Measurements from ENCODE around the gene CDHR3. TPM values are rescaled to one million over a fixed set of nuclear protein-coding genes. Genes with fewer than 3 reads are reported as not detected.

The CDHR3 gene
- total RNA-seq, 1 donor from 2014 or later = 1.4 TPM

- Histone ChIP-seq H3K4me3 (no peak overlapping the region), H3K4me2 (no peak overlapping the region), H3K27ac (no peak overlapping the region), H2AFZ (replicated peaks) (no peak overlapping the region), H3K4me1 (no peaks in the 10 kb centered on the region), H3K36me3 (no peaks in the 10 kb centered on the region), H3K9me3 (ENCODE audit: low read depth) (no peaks in the 10 kb centered on the region), H3F3A (ENCODE audit: low read depth) (no peaks in the 10 kb centered on the region), H3K79me2 (ENCODE audit: low read depth) (no peaks in the 10 kb centered on the region), H3K9ac (no peak overlapping the region), H4K20me1 (ENCODE audit: low read depth) (no peaks in the 10 kb centered on the region), H3K27me3 (peaks cover 6% of the 10 kb centered on the region)
- Mint-ChIP-seq H3K27me3 (ENCODE audit: insufficient read depth, low read depth) (peaks cover 3% of the 10 kb centered on the region), H3K36me3 (no peaks in the 10 kb centered on the region), H3K4me3 (no peak overlapping the region), H3K9me3 (no peaks in the 10 kb centered on the region), H3K27ac (no peak overlapping the region), H3K4me1 (peaks cover 14% of the 10 kb centered on the region)
- no peak for DNase-seq (ENCODE audit: low spot score)
- TF ChIP-seq EZH2 (IDR thresholded peaks at IDR 0.05) (no peak), EZH2phosphoT487 (IDR thresholded peaks at IDR 0.05) (no peak), CTCF (IDR thresholded peaks at IDR 0.05) (no peak)
Observed at GRCh38 chr7:106038289-106038688, 75.2 kb downstream of the CDHR3 start.

- H3K9me3 Mint-ChIP-seq = no peaks in the 10 kb centered on the region
- no peak overlapping the region for H3K4me3 Mint-ChIP-seq
- H3K36me3 Mint-ChIP-seq = no peaks in the 10 kb centered on the region
- no peak overlapping the region for H3K27ac Mint-ChIP-seq
- peaks cover 2% of the 10 kb centered on the region for H3K27me3 Mint-ChIP-seq (ENCODE audit: insufficient read depth, low read depth)
- no peak overlapping the region for H3K4me3 ChIP-seq
- no peaks in the 10 kb centered on the region for H3K79me2 ChIP-seq (ENCODE audit: low read depth)
- no peak for TF ChIP-seq CTCF (IDR thresholded peaks at IDR 0.05)
- TF ChIP-seq EZH2 (IDR thresholded peaks at IDR 0.05) = no peak
- TF ChIP-seq EZH2phosphoT487 (IDR thresholded peaks at IDR 0.05) = no peak
- H3K4me1 Mint-ChIP-seq = peaks cover 14% of the 10 kb centered on the region
- H2AFZ ChIP-seq (replicated peaks) = peak overlapping the region; percentile 39
- H3K27me3 ChIP-seq = peaks cover 6% of the 10 kb centered on the region
- no peaks in the 10 kb centered on the region for H3K4me1 ChIP-seq
- no peak overlapping the region for H3K27ac ChIP-seq
- H3K4me2 ChIP-seq = no peak overlapping the region
- H4K20me1 ChIP-seq (ENCODE audit: low read depth) = no peaks in the 10 kb centered on the region
- no peaks in the 10 kb centered on the region for H3K9me3 ChIP-seq (ENCODE audit: low read depth)
- DNase-seq (ENCODE audit: low spot score) = no peak
- H3K36me3 ChIP-seq = no peaks in the 10 kb centered on the region
- no peak overlapping the region for H3K9ac ChIP-seq
- no peaks in the 10 kb centered on the region for H3F3A ChIP-seq (ENCODE audit: low read depth)
Observed at GRCh38 chr7:106038916-106039315, 75.9 kb downstream of the CDHR3 start.

GRCh38 chr7:106039486-106040060 lies 76.5 kb downstream of the CDHR3 start:
- Histone ChIP-seq H3K27ac (no peak overlapping the region), H3K27me3 (peaks cover 6% of the 10 kb centered on the region), H3F3A (ENCODE audit: low read depth) (no peaks in the 10 kb centered on the region), H3K36me3 (no peaks in the 10 kb centered on the region), H3K9me3 (ENCODE audit: low read depth) (no peaks in the 10 kb centered on the region), H3K79me2 (ENCODE audit: low read depth) (no peaks in the 10 kb centered on the region), H3K4me3 (no peak overlapping the region), H3K4me1 (no peaks in the 10 kb centered on the region), H4K20me1 (ENCODE audit: low read depth) (no peaks in the 10 kb centered on the region), H3K9ac (no peak overlapping the region), H2AFZ (replicated peaks) (peak overlapping the region; percentile 39), H3K4me2 (no peak overlapping the region)
- no peak for TF ChIP-seq EZH2 (IDR thresholded peaks at IDR 0.05)
- peak; percentile 30 for TF ChIP-seq CTCF (IDR thresholded peaks at IDR 0.05)
- no peak for TF ChIP-seq EZH2phosphoT487 (IDR thresholded peaks at IDR 0.05)
- Mint-ChIP-seq H3K36me3 (no peaks in the 10 kb centered on the region), H3K4me3 (no peak overlapping the region), H3K27me3 (ENCODE audit: insufficient read depth, low read depth) (peaks cover 2% of the 10 kb centered on the region), H3K27ac (no peak overlapping the region), H3K9me3 (no peaks in the 10 kb centered on the region), H3K4me1 (peaks cover 14% of the 10 kb centered on the region)
- peak; percentile 62 for DNase-seq (ENCODE audit: low spot score)

Data from neural progenitor cell (in vitro differentiated cells).